Caco-2 (cell line): Measurements from ENCODE around the gene ADIPOR2. TPM values are rescaled to one million over a fixed set of nuclear protein-coding genes. Genes with fewer than 3 reads are reported as not detected.
A peak's percentile ranks its signal among the peaks of the same experiment; 100 is the strongest.

Experiments
- BruUV-seq: library from RNA; stranded (reverse); fragments of 400-500 nt; replicated peaks from 2 replicates; lab custom pipeline; 2021; lab: Mats Ljungman, UMichigan
- CTCF ChIA-PET: fragments of 300-600 bp; sonication (Branson Sonifier 250); formaldehyde crosslinking; loops from one replicate; lab custom pipeline; 2022; ENCODE audit warnings: antibody characterized with exemption; lab: Charles Lee
- POLR2A ChIA-PET: fragments of 300-600 bp; sonication (Branson Sonifier 250); formaldehyde crosslinking; loops from one replicate; lab custom pipeline; 2022; ENCODE audit warnings: antibody characterized with exemption; lab: Charles Lee
- DNase-seq, 2 experiments: peaks; one replicate each; pipeline versions ENCODE4 v3.0.0 to v3.0.0-alpha.2; 2020 to 2022
- H3K27me3 ChIP-seq: replicated peaks from 2 replicates; pipeline ENCODE4 v1.6.0; 2011; ENCODE audit warnings: low read length; ENCODE audit not compliant: control insufficient read depth, insufficient read depth
- H3K36me3 ChIP-seq: 2 replicates; pipeline ENCODE4 v1.5.1; 2011; ENCODE audit warnings: low read length; ENCODE audit not compliant: control insufficient read depth, insufficient read depth
- H3K4me1 ChIP-seq: fragments of 250-450 bp; sonication (Bioruptor Pico); 2 replicates; pipeline ENCODE4 v1.5.1; 2020; ENCODE audit warnings: mild to moderate bottlenecking
- H3K4me3 ChIP-seq: 2 replicates; pipeline ENCODE4 v1.5.1; 2011; ENCODE audit warnings: low read depth, mild to moderate bottlenecking, control low read depth, low read length
- H3K9me3 ChIP-seq: fragments of 250-450 bp; sonication (Bioruptor Pico); 2 replicates; pipeline ENCODE4 v1.5.1; 2020; ENCODE audit warnings: mild to moderate bottlenecking, moderate library complexity
- H3K27ac Mint-ChIP-seq: one replicate; pipeline ENCODE4 v1.8.0; 2022; ENCODE audit warnings: mixed read lengths; ENCODE audit not compliant: unreplicated experiment
- H3K27me3 Mint-ChIP-seq: one replicate; pipeline ENCODE4 v1.8.0; 2022; ENCODE audit warnings: mixed read lengths; ENCODE audit not compliant: insufficient read depth, unreplicated experiment
- H3K36me3 Mint-ChIP-seq: one replicate; pipeline ENCODE4 v1.8.0; 2022; ENCODE audit warnings: mild to moderate bottlenecking, mixed read lengths; ENCODE audit not compliant: insufficient read depth, unreplicated experiment
- H3K4me1 Mint-ChIP-seq: one replicate; pipeline ENCODE4 v1.8.0; 2022; ENCODE audit warnings: low read depth, mixed read lengths; ENCODE audit not compliant: unreplicated experiment
- H3K4me3 Mint-ChIP-seq: one replicate; pipeline ENCODE4 v1.8.0; 2022; ENCODE audit warnings: mild to moderate bottlenecking, moderate library complexity, mixed read lengths; ENCODE audit not compliant: unreplicated experiment
- H3K9me3 Mint-ChIP-seq: one replicate; pipeline ENCODE4 v1.8.0; 2022; ENCODE audit warnings: mixed read lengths; ENCODE audit not compliant: unreplicated experiment
- intact Hi-C: fragments of 100-400 bp; cut with micrococcal nuclease; formaldehyde crosslinking; loops from one replicate; pipeline ENCODE4 v1.10.0; 2022; ENCODE audit not compliant: unreplicated experiment
- total RNA-seq: library from RNA; stranded (reverse); gene quantifications from 2 replicates; pipeline ENCODE4 v1.2.3, GENCODE V29; 2022
- TF ChIP-seq, protein P1 (sequence below), 2 experiments: fragments of 200-600 bp in 1 of 2; IDR thresholded peaks; 1 replicate in 1 of 2; 2 replicates in 1 of 2; pipeline versions ENCODE4 v1.5.1 to v1.8.0; 2011 to 2022; ENCODE audit warnings: antibody characterized with exemption in 1 of 2, control low read depth in 1 of 2, inconsistent platforms in 1 of 2, low read depth in 1 of 2, low read length in 1 of 2, mild to moderate bottlenecking in 1 of 2, moderate library complexity in 1 of 2; ENCODE audit not compliant: insufficient read depth in 1 of 2, severe bottlenecking in 1 of 2, unreplicated experiment in 1 of 2

ADIPOR2 gene
- total RNA-seq, 1 experiment from 2014 or later: 119 TPM

DNA sequence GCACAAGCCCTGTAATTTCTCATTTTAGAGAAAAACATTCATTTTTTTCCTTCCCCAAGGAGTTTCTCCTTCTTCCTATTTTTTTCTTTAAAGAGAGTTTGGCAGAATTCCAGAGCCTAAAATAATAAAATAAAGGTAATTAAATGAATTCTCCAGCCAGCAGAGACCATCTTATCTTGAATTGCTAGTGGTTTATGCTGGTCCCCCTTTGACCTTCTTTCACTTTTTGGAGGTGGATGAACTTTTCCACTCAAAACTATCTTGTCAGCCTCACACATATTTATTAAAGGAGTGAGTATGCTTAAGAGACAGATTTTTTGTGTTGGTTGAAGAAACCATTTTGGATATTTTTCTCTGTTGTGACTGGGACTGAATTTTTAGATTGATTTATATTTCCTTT is 47.6 kb downstream of the ADIPOR2 start:
- no TSS peak for BruUV-seq
- no peaks in the 10 kb centered on the region for H3K27me3 ChIP-seq
- ChIA-PET CTCF (interaction anchor here (0.7 kb wide), 1 partner anchor 48 kb away, joined by 3 read pairs; no protein-coding TSS in a partner anchor), POLR2A (interaction anchor here (0.5 kb wide), 1 partner anchor 62 kb away, joined by 3 read pairs; no protein-coding TSS in a partner anchor)
- Mint-ChIP-seq H3K4me1 (peaks cover 38% of the 10 kb centered on the region), H3K36me3 (no peaks in the 10 kb centered on the region), H3K27me3 (no peaks in the 10 kb centered on the region), H3K27ac (no peak overlapping the region), H3K4me3 (no peak overlapping the region), H3K9me3 (no peaks in the 10 kb centered on the region)
- no peaks in the 10 kb centered on the region for H3K36me3 ChIP-seq
- intact Hi-C loops: no loop called here
- H3K9me3 ChIP-seq: no peaks in the 10 kb centered on the region
- H3K4me1 ChIP-seq: peaks cover 43% of the 10 kb centered on the region
- DNase-seq: no peak
- TF ChIP-seq, protein P1, sequence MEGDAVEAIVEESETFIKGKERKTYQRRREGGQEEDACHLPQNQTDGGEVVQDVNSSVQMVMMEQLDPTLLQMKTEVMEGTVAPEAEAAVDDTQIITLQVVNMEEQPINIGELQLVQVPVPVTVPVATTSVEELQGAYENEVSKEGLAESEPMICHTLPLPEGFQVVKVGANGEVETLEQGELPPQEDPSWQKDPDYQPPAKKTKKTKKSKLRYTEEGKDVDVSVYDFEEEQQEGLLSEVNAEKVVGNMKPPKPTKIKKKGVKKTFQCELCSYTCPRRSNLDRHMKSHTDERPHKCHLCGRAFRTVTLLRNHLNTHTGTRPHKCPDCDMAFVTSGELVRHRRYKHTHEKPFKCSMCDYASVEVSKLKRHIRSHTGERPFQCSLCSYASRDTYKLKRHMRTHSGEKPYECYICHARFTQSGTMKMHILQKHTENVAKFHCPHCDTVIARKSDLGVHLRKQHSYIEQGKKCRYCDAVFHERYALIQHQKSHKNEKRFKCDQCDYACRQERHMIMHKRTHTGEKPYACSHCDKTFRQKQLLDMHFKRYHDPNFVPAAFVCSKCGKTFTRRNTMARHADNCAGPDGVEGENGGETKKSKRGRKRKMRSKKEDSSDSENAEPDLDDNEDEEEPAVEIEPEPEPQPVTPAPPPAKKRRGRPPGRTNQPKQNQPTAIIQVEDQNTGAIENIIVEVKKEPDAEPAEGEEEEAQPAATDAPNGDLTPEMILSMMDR (IDR thresholded peaks at IDR 0.05; ENCODE audit: insufficient read depth in 1 of 2, low read depth in 1 of 2, low read length in 1 of 2, severe bottlenecking in 1 of 2, unreplicated experiment in 1 of 2): no peak
- H3K4me3 ChIP-seq: no peak overlapping the region

GRCh38 chr12:1739368-1739767 is 48.5 kb downstream of the ADIPOR2 start:
- no peaks in the 10 kb centered on the region for H3K27me3 Mint-ChIP-seq
- no TSS peak for BruUV-seq
- peaks cover 38% of the 10 kb centered on the region for H3K4me1 Mint-ChIP-seq
- DNase-seq: no peak
- no peaks in the 10 kb centered on the region; the same call in 1 of the 2 replicates for H3K9me3 ChIP-seq
- TF ChIP-seq, protein P1 (IDR thresholded peaks at IDR 0.05; ENCODE audit: insufficient read depth in 1 of 2, low read depth in 1 of 2, low read length in 1 of 2, severe bottlenecking in 1 of 2, unreplicated experiment in 1 of 2): no peak
- H3K9me3 Mint-ChIP-seq: no peaks in the 10 kb centered on the region
- no peak overlapping the region for H3K27ac Mint-ChIP-seq
- no peak overlapping the region for H3K4me3 ChIP-seq
- H3K4me3 Mint-ChIP-seq: no peak overlapping the region
- no peaks in the 10 kb centered on the region for H3K27me3 ChIP-seq
- H3K36me3 Mint-ChIP-seq: no peaks in the 10 kb centered on the region
- peaks cover 46% of the 10 kb centered on the region for H3K4me1 ChIP-seq
- ChIA-PET CTCF (no interaction called here), POLR2A (no interaction called here)
- intact Hi-C loops: no loop called here
- no peaks in the 10 kb centered on the region for H3K36me3 ChIP-seq

DNA sequence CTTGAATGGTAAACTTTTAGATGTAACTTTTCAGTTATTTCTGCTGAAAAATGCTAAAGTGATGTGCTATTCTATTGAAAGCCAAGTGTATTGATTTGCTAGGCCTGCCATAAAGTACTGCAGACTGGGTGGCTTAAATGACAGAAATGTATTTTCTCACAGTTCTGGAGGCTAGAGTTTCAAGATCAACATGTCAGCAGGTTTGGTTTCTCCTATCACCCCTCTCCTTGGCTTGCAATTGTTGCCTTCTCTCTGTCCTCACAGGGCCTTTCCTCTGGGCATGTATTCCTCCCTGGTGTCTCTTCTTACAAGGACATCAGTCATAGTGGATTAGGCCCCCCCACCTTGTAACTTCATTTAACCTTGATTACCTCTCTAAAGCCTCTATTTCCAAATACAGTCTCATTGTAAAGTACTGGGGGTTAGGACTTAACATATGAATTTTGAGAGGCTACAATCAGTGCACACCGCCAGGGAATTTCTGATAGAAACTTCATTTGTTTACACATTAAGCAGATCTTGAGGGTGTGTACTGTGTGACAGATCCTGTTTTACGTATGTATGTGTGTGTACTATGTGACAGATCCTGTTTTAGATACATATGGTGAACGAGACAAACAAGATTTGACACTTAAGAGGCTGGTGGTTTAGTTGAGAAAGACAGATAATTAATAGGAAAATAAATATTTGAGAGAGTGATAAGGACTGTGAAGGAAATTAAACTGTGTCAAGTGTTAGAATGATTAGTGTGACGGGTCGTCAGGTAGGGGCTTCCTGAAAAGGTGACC is 49.5 kb downstream of the ADIPOR2 start:
- Histone ChIP-seq H3K36me3 (no peaks in the 10 kb centered on the region), H3K4me1 (peaks cover 56% of the 10 kb centered on the region), H3K9me3 (no peaks in the 10 kb centered on the region; the same call in 1 of the 2 replicates), H3K27me3 (no peaks in the 10 kb centered on the region), H3K4me3 (no peak overlapping the region)
- DNase-seq: no peak
- TF ChIP-seq, protein P1 (IDR thresholded peaks at IDR 0.05; ENCODE audit: insufficient read depth in 1 of 2, low read depth in 1 of 2, low read length in 1 of 2, severe bottlenecking in 1 of 2, unreplicated experiment in 1 of 2): no peak
- peak overlapping the region; percentile 71 for H3K27ac Mint-ChIP-seq
- no TSS peak for BruUV-seq
- H3K4me1 Mint-ChIP-seq: peaks cover 44% of the 10 kb centered on the region
- H3K4me3 Mint-ChIP-seq: peak overlapping the region; percentile 7
- CTCF ChIA-PET: interaction anchor here (0.7 kb wide), 1 partner anchor 42 kb away, joined by 3 read pairs; no protein-coding TSS in a partner anchor
- H3K27me3 Mint-ChIP-seq: no peaks in the 10 kb centered on the region
- no peaks in the 10 kb centered on the region for H3K9me3 Mint-ChIP-seq
- H3K36me3 Mint-ChIP-seq: peaks cover 6% of the 10 kb centered on the region
- POLR2A ChIA-PET: no interaction called here
- intact Hi-C loops: loop anchor here (2.0 kb wide), 2 partner anchors 40 to 42 kb away; no protein-coding TSS in a partner anchor
